HepG2 (cell line): Measurements from ENCODE around the gene SUSD4. TPM values are rescaled to one million over a fixed set of nuclear protein-coding genes. Genes with fewer than 3 reads are reported as not detected.

ENCODE experiments used
- ATAC-seq: fragments of 200-7000 bp; cut with Tn5 transposase; 3 replicates; pipeline ENCODE4 v1.9.1; 2020; ENCODE audit warnings: mild to moderate bottlenecking, moderate library complexity
- BruUV-seq: library from RNA; stranded (reverse); fragments of 400-500 nt; replicated peaks from 2 replicates; lab custom pipeline; 2021; lab: Mats Ljungman, UMichigan
- CTCF ChIA-PET: fragments of 300-600 bp; formaldehyde crosslinking; extraction: SDS; loops from one replicate; lab custom pipeline; 2021; ENCODE audit warnings: low total read pairs, inconsistent platforms, low intra/inter-chr PET ratio; lab: Yijun Ruan, JAX
- POLR2A ChIA-PET: fragments of 350-600 bp; sonication (Branson Sonifier 250); formaldehyde crosslinking; loops from one replicate; lab custom pipeline; 2020; ENCODE audit warnings: antibody characterized with exemption, inconsistent platforms; lab: Yijun Ruan, JAX
- DNase-seq: peaks from one replicate; pipeline ENCODE4 v3.0.0-alpha.2; 2015; ENCODE audit warnings: low spot score
- FAIRE-seq: peaks from 3 replicates; lab custom pipeline; 2011; peaks lifted over from hg19 to GRCh38; lab: Jason Lieb, UNC
- H2AFZ ChIP-seq: one replicate; pipeline ENCODE4 v1.6.1; 2011; ENCODE audit warnings: low read length, inconsistent platforms
- H3K27ac ChIP-seq: fragments of 300-600 bp; 3 replicates; pipeline ENCODE4 v1.8.0; 2011; ENCODE audit warnings: mixed run types, mild to moderate bottlenecking, mixed read lengths, low read length, inconsistent platforms; ENCODE audit not compliant: insufficient read depth; ENCODE audit errors: extremely low read length
- H3K27me3 ChIP-seq, 2 experiments: fragments of 200-600 bp in 1 of 2; 2 replicates in 1 of 2; 3 replicates in 1 of 2; pipeline versions ENCODE4 v1.6.0 to v1.8.0; 2011; ENCODE audit warnings: low read length in 2 of 2, mild to moderate bottlenecking in 2 of 2, moderate library complexity in 2 of 2, inconsistent platforms in 1 of 2; ENCODE audit not compliant: insufficient read depth in 2 of 2, control insufficient read depth in 1 of 2
- H3K36me3 ChIP-seq, 2 experiments: fragments of 200-600 bp in 1 of 2; replicated peaks in 1 of 2; 2 replicates in 1 of 2; 3 replicates in 1 of 2; pipeline versions ENCODE4 v1.5.1 to v1.8.0; 2011; ENCODE audit warnings: low read length in 2 of 2, inconsistent platforms in 1 of 2; ENCODE audit not compliant: insufficient read depth in 2 of 2, control insufficient read depth in 1 of 2
- H3K4me1 ChIP-seq: 2 replicates; pipeline ENCODE4 v1.5.1; 2012; ENCODE audit warnings: low read length, inconsistent platforms; ENCODE audit not compliant: insufficient read depth
- H3K4me2 ChIP-seq: 2 replicates; pipeline ENCODE4 v1.6.0; 2011; ENCODE audit warnings: low read depth, low read length, inconsistent platforms
- H3K4me3 ChIP-seq, 3 experiments: fragments of 200-600 bp in 1 of 3; sonication (generic), shearing (Covaris generic) in 1 of 3; replicated peaks in 1 of 3; 2 replicates each; pipeline ENCODE4 v1.5.1; 2011 to 2016; ENCODE audit warnings: low read length in 3 of 3, inconsistent platforms in 2 of 3, low read depth in 2 of 3, mild to moderate bottlenecking in 2 of 3, control low read depth in 1 of 3, mixed read lengths in 1 of 3; ENCODE audit not compliant: insufficient read depth in 1 of 3
- H3K79me2 ChIP-seq: one replicate; pipeline ENCODE4 v1.6.1; 2011; ENCODE audit warnings: low read length, inconsistent platforms; ENCODE audit not compliant: insufficient read depth
- H3K9ac ChIP-seq: 2 replicates; pipeline ENCODE4 v1.6.0; 2011; ENCODE audit warnings: mild to moderate bottlenecking, low read depth, low read length, inconsistent platforms; ENCODE audit not compliant: insufficient read depth
- H3K9me3 ChIP-seq: 2 replicates; pipeline ENCODE4 v1.5.1; 2012; ENCODE audit warnings: mild to moderate bottlenecking, low read length
- H4K20me1 ChIP-seq: 2 replicates; pipeline ENCODE4 v1.6.0; 2011; ENCODE audit warnings: inconsistent platforms, mild to moderate bottlenecking, low read length, moderate library complexity; ENCODE audit not compliant: insufficient read depth
- ARHGAP35 ChIP-seq: sonication (generic); formaldehyde crosslinking; IDR thresholded peaks from 2 replicates; pipeline ENCODE4 v1.9.0; 2022; ENCODE audit warnings: mild to moderate bottlenecking, inconsistent platforms, moderate library complexity, missing genetic modification reagents, borderline replicate concordance
- ATM ChIP-seq: fragments of 450-650 bp; IDR thresholded peaks from 2 replicates; pipeline ENCODE4 v1.7.1; 2017; ENCODE audit warnings: mild to moderate bottlenecking, borderline replicate concordance
- CERS6 ChIP-seq: sonication (generic); formaldehyde crosslinking; IDR thresholded peaks from 2 replicates; pipeline ENCODE4 v1.5.0; 2020; ENCODE audit warnings: missing genetic modification reagents
- CREB1 ChIP-seq, 2 experiments: fragments of 450-650 bp in 1 of 2; IDR thresholded peaks; 2 replicates each; pipeline ENCODE4 v1.6.1; 2016 to 2017; ENCODE audit warnings: control low read depth in 1 of 2, mild to moderate bottlenecking in 1 of 2, missing compliant biosample characterization in 1 of 2, missing genetic modification characterization in 1 of 2
- KDM5A ChIP-seq: fragments of 200-600 bp; sonication (generic); IDR thresholded peaks from 2 replicates; pipeline ENCODE4 v1.7.0; 2018; ENCODE audit warnings: antibody characterized with exemption, mild to moderate bottlenecking, low read length, borderline replicate concordance
- STAT6 ChIP-seq: sonication (generic); formaldehyde crosslinking; IDR thresholded peaks from 2 replicates; pipeline ENCODE4 v1.4.0; 2020; ENCODE audit warnings: missing genetic modification reagents, mild to moderate bottlenecking, borderline replicate concordance
- TBX2 ChIP-seq: sonication (generic); formaldehyde crosslinking; IDR thresholded peaks from 2 replicates; pipeline ENCODE4 v1.5.0; 2020; ENCODE audit warnings: missing genetic modification reagents, mild to moderate bottlenecking, borderline replicate concordance
- YEATS4 ChIP-seq: sonication (generic); formaldehyde crosslinking; IDR thresholded peaks from 2 replicates; pipeline ENCODE4 v1.4.0; 2020; ENCODE audit warnings: missing genetic modification reagents, borderline replicate concordance
- ZNF382 ChIP-seq: sonication (generic); formaldehyde crosslinking; IDR thresholded peaks from 2 replicates; pipeline ENCODE4 v1.5.0; 2020; ENCODE audit warnings: missing genetic modification reagents, mild to moderate bottlenecking, borderline replicate concordance
- ZNF563 ChIP-seq: sonication (generic); formaldehyde crosslinking; IDR thresholded peaks from 2 replicates; pipeline ENCODE4 v1.8.0; 2022; ENCODE audit warnings: mild to moderate bottlenecking, moderate library complexity, missing genetic modification reagents
- ZNF670 ChIP-seq: sonication (generic); formaldehyde crosslinking; IDR thresholded peaks from 2 replicates; pipeline ENCODE4 v1.8.0; 2022; ENCODE audit warnings: mild to moderate bottlenecking, missing genetic modification reagents, borderline replicate concordance
- ZSCAN25 ChIP-seq: sonication (generic); formaldehyde crosslinking; IDR thresholded peaks from 2 replicates; pipeline ENCODE4 v1.8.0; 2022; ENCODE audit warnings: mild to moderate bottlenecking, missing genetic modification reagents
- WGBS: methylation state at CpG from one replicate; pipeline ENCODE4 v1.1.6; 2017; ENCODE audit warnings: low lambda C conversion rate; 5-methylcytosine and 5-hydroxymethylcytosine counted together
- in situ Hi-C: cut with HindIII; loops from 2 replicates; pipeline ENCODE4 v1.10.0; 2017; ENCODE audit warnings: low pct_unique_long_range_greater_than_20kb; ENCODE audit not compliant: extremely low pct_ligation_motif_present
- intact Hi-C: fragments of 100-400 bp; cut with micrococcal nuclease; formaldehyde crosslinking; loops from one replicate; pipeline ENCODE4 v1.10.0; 2022; ENCODE audit not compliant: unreplicated experiment
- polyA plus RNA-seq, 8 experiments: library from polyadenylated mRNA; depleted of rRNA in 3 of 8; stranded (reverse) in 7 of 8; unstranded in 1 of 8; fragments of >200 nt; fragmentation: Illumina TruSeq in 4 of 8; extraction: Trizol in 4 of 8; gene quantifications; 2 replicates each; pipeline versions ENCODE4 v1.2.1 to v1.2.3, GENCODE V29; 2011 to 2016; ENCODE audit warnings: low read depth in 4 of 8, missing spikeins in 1 of 8, mixed read lengths in 1 of 8; ENCODE audit not compliant: insufficient read depth in 1 of 8
- total RNA-seq, 5 experiments: library from RNA; depleted of rRNA; stranded (reverse); fragments of >200 nt; fragmentation: Illumina TruSeq; extraction: Trizol; gene quantifications; 2 replicates each; pipeline ENCODE4 v1.2.3, GENCODE V29; 2016; ENCODE audit warnings: low read depth in 1 of 5

Gene SUSD4
- total and polyA plus RNA-seq, 2 of the 13 experiments (the other 11 are each of a cell fraction or from before 2014, with no cell fraction given), result not detected

GRCh38 chr1:223219846-223220610 is 143.9 kb downstream of the SUSD4 start:
- no peak overlapping the region for H3K4me3 ChIP-seq
- no peak overlapping the region for H3K27ac ChIP-seq
- no peaks in the 10 kb centered on the region for H4K20me1 ChIP-seq
- H2AFZ ChIP-seq, result no peak overlapping the region
- DNase-seq (no peak), ATAC-seq (no peak), FAIRE-seq (no peak)
- no peaks in the 10 kb centered on the region for H3K4me1 ChIP-seq
- H3K4me2 ChIP-seq, result no peak overlapping the region
- H3K79me2 ChIP-seq, result no peaks in the 10 kb centered on the region
- POLR2A ChIA-PET, result interaction anchor here (0.6 kb wide), 1 partner anchor 407 kb away, joined by 3 read pairs; no protein-coding TSS in a partner anchor
- BruUV-seq, result no TSS peak
- 0% methylated on average over 4 of the region's 4 CpGs for WGBS
- CTCF ChIA-PET, result no interaction called here
- no peak overlapping the region for H3K9ac ChIP-seq
- TF ChIP-seq ARHGAP35 (CRISPR knock-in tag) (no peak), ZNF563 (CRISPR knock-in tag) (no peak), ZSCAN25 (no peak), ZNF670 (CRISPR knock-in tag) (no peak), CREB1 (IDR thresholded peaks at IDR 0.05) (no peak), CREB1 (CRISPR knock-in tag; IDR thresholded peaks at IDR 0.05) (no peak), ATM (no peak), ZNF382 (CRISPR knock-in tag) (no peak), TBX2 (no peak), STAT6 (CRISPR knock-in tag) (no peak), KDM5A (no peak), YEATS4 (CRISPR knock-in tag) (no peak), CERS6 (CRISPR knock-in tag) (no peak)
- TF ChIP-seq, all 625 proteins: peak for 0
- in situ Hi-C loops (no loop called here), intact Hi-C loops (no loop called here)
- H3K36me3 ChIP-seq, result no peaks in the 10 kb centered on the region
- H3K27me3 ChIP-seq, result peaks cover 0 to 11% of the 10 kb centered on the region in 2 experiments; a peak in 3 of 5 replicates
- peaks cover 11% of the 10 kb centered on the region; the same call in 1 of the 2 replicates for H3K9me3 ChIP-seq
